Transverse colon (tissue), 4 donors: ENCODE measurements around the gene RAB12. TPM values are rescaled to one million over a fixed set of nuclear protein-coding genes. Genes with fewer than 3 reads are reported as not detected.

Source experiments
- DNase-seq: peaks from one replicate; pipeline ENCODE4 v3.0.0-alpha.2; 2019
- H3K27ac ChIP-seq, 4 donors: fragments of 200-600 bp; sonication (generic); 2 replicates each; pipeline ENCODE4 v1.5.1; 2016 to 2018; ENCODE audit warnings: inconsistent platforms in 4 of 4
- H3K27me3 ChIP-seq: fragments of 200-600 bp; sonication (generic); 2 replicates; pipeline ENCODE4 v1.5.1; 2017; ENCODE audit warnings: inconsistent platforms
- H3K36me3 ChIP-seq, 4 donors: fragments of 200-600 bp; sonication (generic); 2 replicates each; pipeline ENCODE4 v1.5.1; 2017 to 2019; ENCODE audit warnings: inconsistent platforms in 4 of 4
- H3K4me1 ChIP-seq, 4 donors: fragments of 200-600 bp; sonication (generic); 2 replicates each; pipeline ENCODE4 v1.5.1; 2017 to 2020; ENCODE audit warnings: inconsistent platforms in 4 of 4
- H3K4me3 ChIP-seq, 4 donors: fragments of 200-600 bp; sonication (generic); 1 replicate in 1 of 4; 2 replicates in 3 of 4; pipeline versions ENCODE4 v1.5.1 to v1.6.1; 2017 to 2019; ENCODE audit warnings: inconsistent platforms in 4 of 4
- H3K9me3 ChIP-seq, 2 donors: fragments of 200-600 bp; sonication (generic); 2 replicates each; pipeline ENCODE4 v1.5.1; 2017 to 2019; ENCODE audit warnings: inconsistent platforms in 2 of 2
- EP300 ChIP-seq: sonication (generic); formaldehyde crosslinking; IDR thresholded peaks from one replicate; pipeline ENCODE4 v1.6.1; 2017; ENCODE audit warnings: antibody characterized with exemption, low read depth
- POLR2A ChIP-seq: fragments of 450-650 bp; IDR thresholded peaks from one replicate; pipeline ENCODE4 v1.6.1; 2016; ENCODE audit warnings: antibody characterized with exemption, mild to moderate bottlenecking, moderate library complexity
- POLR2AphosphoS5 ChIP-seq, 3 donors: sonication (generic); formaldehyde crosslinking; IDR thresholded peaks; one replicate each; pipeline ENCODE4 v1.6.1; 2016; ENCODE audit warnings: antibody characterized with exemption in 3 of 3
- WGBS, 2 donors: methylation state at CpG; one replicate each; pipeline ENCODE4 v1.1.5; 2018; ENCODE audit warnings: low coverage in 1 of 2; 5-methylcytosine and 5-hydroxymethylcytosine counted together
- in situ Hi-C, 4 donors: fragments of 200-750 bp; cut with MboI; loops; one replicate each; pipeline versions ENCODE4 v1.15.0 to v1.15.1; 2017; ENCODE audit warnings: low sequenced_read_pairs in 3 of 4, low pct_ligation_motif_present in 1 of 4, low pct_unique_long_range_greater_than_20kb in 1 of 4
- intact Hi-C: fragments of 100-400 bp; cut with DNase I; formaldehyde crosslinking; loops from one replicate; pipeline ENCODE4 v1.15.1; 2023; ENCODE audit warnings: low total_unique reads
- total RNA-seq, 4 donors: library from RNA; depleted of rRNA; stranded (reverse); fragments of >200 nt; gene quantifications; one replicate each; pipeline ENCODE4 v1.1.0, GENCODE V29; 2016
- TF ChIP-seq, protein P1 (sequence below), 5 experiments: fragments of 200-600 bp in 3 of 5; fragments of 450-650 bp in 2 of 5; sonication (generic) in 3 of 5; IDR thresholded peaks; 1 replicate in 2 of 5; 2 replicates in 3 of 5; pipeline ENCODE4 v1.5.1; 2016 to 2017; ENCODE audit warnings: antibody characterized with exemption in 5 of 5, inconsistent platforms in 3 of 5, mild to moderate bottlenecking in 2 of 5, moderate library complexity in 1 of 5

Gene RAB12
- total RNA-seq, 4 donors from 2014 or later, result 6.7 to 40.3 (median 23.7) TPM

DNA sequence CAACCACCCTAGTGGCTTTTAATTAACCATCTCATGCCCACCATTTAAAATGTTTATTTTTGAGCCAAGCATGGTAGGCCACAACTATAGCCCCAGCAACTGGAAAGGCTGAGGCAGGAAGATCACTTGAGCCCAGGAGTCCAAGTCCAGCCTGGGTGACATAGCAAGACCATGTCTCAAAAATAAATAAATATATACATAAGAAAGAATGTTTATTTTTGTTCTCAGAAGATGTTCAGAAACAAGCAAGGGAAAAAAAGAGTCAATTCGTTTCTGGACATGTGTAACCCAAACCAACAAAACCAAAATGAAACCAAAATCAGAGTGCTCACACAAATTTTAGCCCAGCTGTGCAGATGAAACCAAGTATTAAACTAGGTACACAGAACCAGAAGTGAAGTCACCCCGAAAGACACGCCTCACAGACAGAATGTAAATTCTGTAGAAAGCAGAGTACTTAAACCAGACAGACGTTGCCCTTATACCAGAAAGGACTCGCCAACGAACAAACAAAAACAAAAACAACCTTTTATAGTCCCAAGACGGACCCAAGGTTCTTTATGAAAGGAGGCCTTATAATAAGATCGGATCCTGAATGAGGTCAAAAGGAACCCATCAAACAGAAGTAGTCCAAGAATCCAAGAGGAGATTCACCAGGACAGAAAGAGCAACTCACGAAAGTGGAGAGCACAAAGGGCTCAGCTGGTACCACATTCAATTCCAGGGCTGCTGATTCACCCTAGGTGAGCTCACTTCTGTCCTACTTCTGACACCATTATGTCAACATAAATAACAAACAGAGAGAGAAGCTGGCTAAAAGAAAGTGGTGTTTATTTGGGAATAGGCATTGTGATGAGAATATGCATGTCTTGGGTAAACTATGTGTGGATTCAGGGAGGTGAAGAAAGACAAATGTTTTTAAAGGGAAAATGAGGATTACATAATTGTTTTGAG, 64.3 kb downstream of the RAB12 start:
- TF ChIP-seq POLR2AphosphoS5 (IDR thresholded peaks at IDR 0.05), result no peak
- TF ChIP-seq EP300, result no peak
- no peak for TF ChIP-seq POLR2A
- TF ChIP-seq, protein P1, sequence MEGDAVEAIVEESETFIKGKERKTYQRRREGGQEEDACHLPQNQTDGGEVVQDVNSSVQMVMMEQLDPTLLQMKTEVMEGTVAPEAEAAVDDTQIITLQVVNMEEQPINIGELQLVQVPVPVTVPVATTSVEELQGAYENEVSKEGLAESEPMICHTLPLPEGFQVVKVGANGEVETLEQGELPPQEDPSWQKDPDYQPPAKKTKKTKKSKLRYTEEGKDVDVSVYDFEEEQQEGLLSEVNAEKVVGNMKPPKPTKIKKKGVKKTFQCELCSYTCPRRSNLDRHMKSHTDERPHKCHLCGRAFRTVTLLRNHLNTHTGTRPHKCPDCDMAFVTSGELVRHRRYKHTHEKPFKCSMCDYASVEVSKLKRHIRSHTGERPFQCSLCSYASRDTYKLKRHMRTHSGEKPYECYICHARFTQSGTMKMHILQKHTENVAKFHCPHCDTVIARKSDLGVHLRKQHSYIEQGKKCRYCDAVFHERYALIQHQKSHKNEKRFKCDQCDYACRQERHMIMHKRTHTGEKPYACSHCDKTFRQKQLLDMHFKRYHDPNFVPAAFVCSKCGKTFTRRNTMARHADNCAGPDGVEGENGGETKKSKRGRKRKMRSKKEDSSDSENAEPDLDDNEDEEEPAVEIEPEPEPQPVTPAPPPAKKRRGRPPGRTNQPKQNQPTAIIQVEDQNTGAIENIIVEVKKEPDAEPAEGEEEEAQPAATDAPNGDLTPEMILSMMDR (IDR thresholded peaks at IDR 0.05), result no peak
- Histone ChIP-seq H3K4me3 (no peak overlapping the region), H3K9me3 (no peaks in the 10 kb centered on the region), H3K27ac (no peak overlapping the region), H3K27me3 (no peaks in the 10 kb centered on the region), H3K4me1 (no peaks in the 10 kb centered on the region), H3K36me3 (no peaks in the 10 kb centered on the region)
- intact Hi-C loops, result no loop called here
- WGBS, 2 donors, result 78 to 83% methylated on average over 9 of the region's 9 CpGs
- in situ Hi-C loops, result loop anchor here in 1 of 4 donors (25.0 kb wide), 1 partner anchor 514 kb away; no protein-coding TSS in a partner anchor
- peak; percentile 16 for DNase-seq

DNA sequence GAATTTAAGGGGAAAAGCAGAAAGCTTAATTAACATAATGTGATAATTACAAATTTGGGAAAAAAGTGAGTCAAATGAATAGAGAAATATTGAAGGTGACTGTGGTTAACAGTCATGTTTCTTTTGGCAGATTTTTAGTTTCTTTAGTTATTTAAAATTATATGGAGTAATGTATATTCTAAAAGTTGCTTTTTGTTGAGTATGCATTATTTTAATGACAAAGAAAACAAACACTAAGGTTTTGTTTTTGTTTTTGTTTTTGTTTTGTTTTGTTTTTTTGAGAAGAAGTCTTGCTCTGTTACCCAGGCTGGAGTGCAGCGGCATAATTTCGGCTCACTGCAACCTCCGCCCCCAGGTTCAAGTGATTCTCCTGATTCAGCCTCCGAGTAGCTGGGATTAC, 65.8 kb downstream of the RAB12 start:
- WGBS, 2 donors, result 83 to 100% methylated on average over 3 to 4 of the region's 4 CpGs
- in situ Hi-C loops (loop anchor here in 1 of 4 donors (25.0 kb wide), 1 partner anchor 312 kb away; no protein-coding TSS in a partner anchor), intact Hi-C loops (no loop called here)
- Histone ChIP-seq H3K27ac (no peak overlapping the region), H3K36me3 (no peaks in the 10 kb centered on the region), H3K4me1 (no peaks in the 10 kb centered on the region), H3K4me3 (no peak overlapping the region), H3K9me3 (no peaks in the 10 kb centered on the region), H3K27me3 (no peaks in the 10 kb centered on the region)
- DNase-seq, result no peak
- TF ChIP-seq, protein P1 (IDR thresholded peaks at IDR 0.05), result no peak
- TF ChIP-seq EP300 (no peak), POLR2AphosphoS5 (IDR thresholded peaks at IDR 0.05) (no peak)

DNA sequence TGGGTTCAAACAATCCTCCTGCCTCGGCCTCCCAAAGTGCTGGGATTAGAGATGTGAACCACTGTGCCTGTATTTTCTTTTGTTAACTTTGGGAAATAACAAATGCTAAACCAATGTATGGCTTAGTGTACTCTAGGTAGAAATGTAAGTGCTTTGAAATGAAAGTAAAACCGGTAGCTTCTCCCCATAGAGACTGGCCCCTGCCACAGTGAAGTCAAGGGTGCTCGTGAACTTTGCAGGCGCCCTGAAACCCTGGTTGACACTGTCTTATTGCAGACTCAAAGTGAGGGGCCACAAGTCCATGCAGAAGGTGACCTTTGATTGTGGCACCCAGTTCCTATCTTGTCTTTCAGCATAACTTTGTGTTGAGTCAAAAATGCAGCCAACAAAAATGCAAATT, 72.0 kb downstream of the RAB12 start:
- no peak for DNase-seq
- 80 to 83% methylated on average over 3 to 4 of the region's 4 CpGs for WGBS, 2 donors

DNA sequence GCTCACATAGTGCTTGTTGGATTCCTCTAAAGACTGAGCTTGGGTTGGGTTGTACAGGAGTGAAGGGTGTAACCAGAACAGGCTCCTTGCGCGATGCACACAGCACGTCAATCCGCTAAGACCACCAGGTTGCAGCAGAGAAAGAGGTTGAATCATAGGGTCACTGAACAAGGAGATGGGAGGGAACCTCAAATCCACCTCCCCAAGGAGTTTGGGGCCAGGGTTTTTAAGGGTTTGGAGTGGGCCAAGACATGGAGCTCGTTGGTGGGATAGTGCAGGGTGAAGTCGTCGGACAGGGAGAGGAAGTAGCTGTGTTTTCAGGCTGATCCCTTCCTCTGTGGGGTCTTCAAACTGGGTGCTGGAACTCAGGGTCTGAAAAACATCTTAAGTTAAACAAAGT, 75.3 kb downstream of the RAB12 start:
- in situ Hi-C loops, result loop anchor here in 1 of 4 donors (25.0 kb wide), 1 partner anchor 303 kb away; no protein-coding TSS in a partner anchor

More for the DNA sequence above, 72.0 kb downstream of the RAB12 start:
- intact Hi-C loops (no loop called here), in situ Hi-C loops (loop anchor here in 1 of 4 donors (25.0 kb wide), 1 partner anchor 306 kb away; no protein-coding TSS in a partner anchor)
- no peak for TF ChIP-seq POLR2AphosphoS5 (IDR thresholded peaks at IDR 0.05)
- no peak for TF ChIP-seq POLR2A
- TF ChIP-seq, protein P1 (IDR thresholded peaks at IDR 0.05), result no peak
- no peak for TF ChIP-seq EP300
- Histone ChIP-seq H3K4me3 (no peak overlapping the region), H3K9me3 (no peaks in the 10 kb centered on the region), H3K27ac (no peak overlapping the region), H3K36me3 (no peaks in the 10 kb centered on the region), H3K27me3 (no peaks in the 10 kb centered on the region), H3K4me1 (no peaks in the 10 kb centered on the region)

More for the DNA sequence above, 75.3 kb downstream of the RAB12 start:
- no peaks in the 10 kb centered on the region for H3K9me3 ChIP-seq
- H3K27ac ChIP-seq, result no peak overlapping the region
- DNase-seq, result no peak
- no peaks in the 10 kb centered on the region for H3K27me3 ChIP-seq
- 93% methylated on average over 7 of the region's 7 CpGs; no CpG with 5 or more reads in 1 of the 2 donors for WGBS, 2 donors
- H3K4me1 ChIP-seq, result no peaks in the 10 kb centered on the region
- intact Hi-C loops, result no loop called here
- H3K36me3 ChIP-seq, result no peaks in the 10 kb centered on the region
- no peak overlapping the region for H3K4me3 ChIP-seq
- TF ChIP-seq EP300 (no peak), POLR2AphosphoS5 (IDR thresholded peaks at IDR 0.05) (no peak), POLR2A (no peak)
- TF ChIP-seq, protein P1 (IDR thresholded peaks at IDR 0.05), result no peak
